Central memory CD8-positive, alpha-beta T cell (primary cell): ENCODE measurements around the gene SLC25A43.
A peak's percentile ranks its signal among the peaks of the same experiment; 100 is the strongest.

Source experiments
- ATAC-seq: fragments of 150-1000 bp; cut with Tn5 transposase; replicated peaks from 2 replicates; pipeline ENCODE4 v1.10.0; 2022; ENCODE audit warnings: mild to moderate bottlenecking, moderate FRiP score, moderate number of reproducible peaks; ENCODE audit not compliant: poor library complexity, severe bottlenecking; ENCODE audit errors: extremely low read depth
- DNase-seq, 2 donors: peaks; one replicate each; pipeline ENCODE4 v3.0.0; 2021; ENCODE audit warnings: low spot score in 2 of 2
- H3K27ac Mint-ChIP-seq: one replicate; pipeline ENCODE4 v1.8.0; 2022; ENCODE audit warnings: low read depth, mild to moderate bottlenecking, moderate library complexity, mixed read lengths
- H3K27me3 Mint-ChIP-seq: one replicate; pipeline ENCODE4 v1.8.0; 2022; ENCODE audit warnings: mixed read lengths
- H3K36me3 Mint-ChIP-seq: one replicate; pipeline ENCODE4 v1.8.0; 2022; ENCODE audit warnings: mild to moderate bottlenecking, moderate library complexity, mixed read lengths; ENCODE audit not compliant: insufficient read depth
- H3K4me1 Mint-ChIP-seq: one replicate; pipeline ENCODE4 v1.8.0; 2022; ENCODE audit warnings: mixed read lengths
- H3K4me3 Mint-ChIP-seq: one replicate; pipeline ENCODE4 v1.8.0; 2022; ENCODE audit warnings: mild to moderate bottlenecking, moderate library complexity, mixed read lengths
- H3K9me3 Mint-ChIP-seq: one replicate; pipeline ENCODE4 v1.8.0; 2022; ENCODE audit warnings: mixed read lengths

SLC25A43 gene

DNA sequence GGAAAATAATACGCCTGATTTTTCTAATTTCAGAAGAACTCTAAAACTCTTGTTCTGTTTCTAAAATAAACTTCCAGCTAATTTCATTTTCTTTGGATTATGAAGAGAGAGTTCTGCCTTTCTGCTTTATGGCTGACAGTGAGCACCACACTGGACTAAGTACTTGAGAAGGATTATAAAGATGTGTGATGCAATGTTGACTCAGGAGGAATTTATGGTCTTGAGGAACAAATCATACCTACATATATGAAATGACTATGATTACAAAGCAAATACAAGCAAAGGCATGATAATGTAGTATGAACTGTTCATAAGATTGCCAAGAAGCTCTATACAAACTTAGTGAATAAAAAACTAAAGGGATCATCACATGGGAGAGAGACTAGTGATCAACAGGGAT is 56.1 kb downstream of the SLC25A43 start:
- DNase-seq (no peak), ATAC-seq (no peak)
- H3K27ac Mint-ChIP-seq, result no peak overlapping the region

DNA sequence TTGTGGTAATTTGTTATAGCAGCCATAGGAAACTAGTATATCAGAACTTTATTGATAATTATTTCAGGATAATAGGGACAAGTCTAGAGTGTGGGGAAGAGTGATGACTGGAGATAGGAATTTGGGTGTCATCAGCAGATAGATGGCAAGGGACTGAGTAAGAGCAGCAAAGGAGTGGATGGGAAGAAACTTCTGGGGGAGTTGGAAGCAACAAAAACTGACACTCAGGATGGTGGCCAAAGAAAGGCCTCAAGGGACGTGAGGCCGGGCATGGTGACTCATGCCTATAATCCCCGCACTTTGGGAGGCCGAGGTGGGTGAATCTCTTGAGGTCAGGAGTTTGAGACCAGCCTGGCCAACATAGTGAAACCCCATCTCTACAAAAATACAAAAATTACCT is 60.0 kb downstream of the SLC25A43 start:
- Mint-ChIP-seq H3K36me3 (no peaks in the 10 kb centered on the region), H3K27me3 (no peaks in the 10 kb centered on the region), H3K9me3 (no peaks in the 10 kb centered on the region), H3K27ac (no peak overlapping the region), H3K4me1 (no peaks in the 10 kb centered on the region), H3K4me3 (no peak overlapping the region)
- ATAC-seq, result no peak
- no peak for DNase-seq

More for the DNA sequence above, 56.1 kb downstream of the SLC25A43 start:
- Mint-ChIP-seq H3K9me3 (no peaks in the 10 kb centered on the region), H3K36me3 (peaks cover 7% of the 10 kb centered on the region), H3K4me1 (no peaks in the 10 kb centered on the region), H3K4me3 (no peak overlapping the region), H3K27me3 (no peaks in the 10 kb centered on the region)

DNA sequence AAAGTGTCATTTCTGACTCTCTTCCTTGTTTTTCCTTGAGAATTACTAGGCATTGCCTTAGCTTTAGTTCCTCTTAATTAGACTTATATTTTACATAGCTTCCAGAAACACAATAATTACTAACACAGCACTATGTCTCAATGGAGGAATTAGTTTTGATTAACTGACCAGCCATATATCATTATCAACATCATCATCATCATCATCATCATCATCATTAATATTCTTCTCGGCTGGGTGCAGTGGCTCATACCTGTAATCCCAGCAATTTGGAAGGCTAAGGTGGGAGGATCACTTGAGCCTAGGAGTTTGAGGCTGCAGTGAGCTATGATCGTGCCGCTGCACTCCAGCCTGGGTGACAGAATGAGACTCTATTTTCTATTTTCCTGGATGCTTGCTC is 66.4 kb downstream of the SLC25A43 start:
- no peaks in the 10 kb centered on the region for H3K9me3 Mint-ChIP-seq
- H3K4me3 Mint-ChIP-seq, result no peak overlapping the region
- DNase-seq, result no peak
- peaks cover 8% of the 10 kb centered on the region for H3K36me3 Mint-ChIP-seq
- no peak for ATAC-seq
- peaks cover 10% of the 10 kb centered on the region for H3K4me1 Mint-ChIP-seq
- no peak overlapping the region for H3K27ac Mint-ChIP-seq
- no peaks in the 10 kb centered on the region for H3K27me3 Mint-ChIP-seq

DNA sequence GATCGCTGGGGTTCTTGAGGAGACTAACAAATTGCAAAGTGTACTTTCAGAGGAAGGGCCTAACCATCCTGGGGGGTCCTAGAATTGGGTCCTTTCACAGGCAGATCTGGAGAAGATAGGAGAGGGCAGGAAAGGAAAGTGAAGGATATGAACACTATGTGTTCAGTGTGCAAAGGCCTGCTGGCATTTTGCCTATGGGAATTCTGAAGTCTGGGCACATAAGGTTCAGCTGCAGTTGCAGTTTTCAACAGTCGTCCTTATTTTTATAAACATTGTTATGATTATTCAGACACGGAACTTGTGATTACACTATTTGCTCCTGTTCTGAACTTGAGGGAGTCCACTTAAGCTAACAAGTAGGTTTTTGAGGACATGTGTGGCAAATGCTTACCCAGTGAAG is 67.8 kb downstream of the SLC25A43 start:
- no peak overlapping the region for H3K4me3 Mint-ChIP-seq
- no peak for DNase-seq
- H3K36me3 Mint-ChIP-seq, result peaks cover 16% of the 10 kb centered on the region
- no peaks in the 10 kb centered on the region for H3K9me3 Mint-ChIP-seq
- no peak for ATAC-seq
- H3K27me3 Mint-ChIP-seq, result no peaks in the 10 kb centered on the region
- no peak overlapping the region for H3K27ac Mint-ChIP-seq
- H3K4me1 Mint-ChIP-seq, result peaks cover 10% of the 10 kb centered on the region

DNA sequence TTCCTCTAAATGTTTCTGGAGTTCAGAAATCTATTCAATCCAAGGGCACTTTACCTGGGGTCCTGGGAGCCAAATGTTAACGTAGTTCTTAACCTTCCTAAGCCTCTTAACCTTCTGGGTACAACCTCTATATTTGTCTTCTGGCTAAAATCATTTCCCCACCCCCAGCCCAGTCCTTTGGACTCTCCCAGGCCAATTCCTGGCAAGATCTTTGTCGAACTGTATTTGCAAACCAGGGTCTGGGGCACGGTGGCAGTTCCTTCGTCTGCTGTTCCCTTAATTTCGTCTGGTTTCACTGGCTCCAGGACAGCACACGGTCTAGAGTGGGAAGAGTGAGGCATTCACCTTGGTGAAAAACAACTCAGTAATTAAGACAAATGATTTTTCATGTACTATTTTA is 68.3 kb downstream of the SLC25A43 start:
- Mint-ChIP-seq H3K4me3 (no peak overlapping the region), H3K27me3 (no peaks in the 10 kb centered on the region), H3K4me1 (peaks cover 10% of the 10 kb centered on the region), H3K27ac (no peak overlapping the region), H3K9me3 (no peaks in the 10 kb centered on the region), H3K36me3 (peaks cover 16% of the 10 kb centered on the region)
- DNase-seq, result no peak
- no peak for ATAC-seq

DNA sequence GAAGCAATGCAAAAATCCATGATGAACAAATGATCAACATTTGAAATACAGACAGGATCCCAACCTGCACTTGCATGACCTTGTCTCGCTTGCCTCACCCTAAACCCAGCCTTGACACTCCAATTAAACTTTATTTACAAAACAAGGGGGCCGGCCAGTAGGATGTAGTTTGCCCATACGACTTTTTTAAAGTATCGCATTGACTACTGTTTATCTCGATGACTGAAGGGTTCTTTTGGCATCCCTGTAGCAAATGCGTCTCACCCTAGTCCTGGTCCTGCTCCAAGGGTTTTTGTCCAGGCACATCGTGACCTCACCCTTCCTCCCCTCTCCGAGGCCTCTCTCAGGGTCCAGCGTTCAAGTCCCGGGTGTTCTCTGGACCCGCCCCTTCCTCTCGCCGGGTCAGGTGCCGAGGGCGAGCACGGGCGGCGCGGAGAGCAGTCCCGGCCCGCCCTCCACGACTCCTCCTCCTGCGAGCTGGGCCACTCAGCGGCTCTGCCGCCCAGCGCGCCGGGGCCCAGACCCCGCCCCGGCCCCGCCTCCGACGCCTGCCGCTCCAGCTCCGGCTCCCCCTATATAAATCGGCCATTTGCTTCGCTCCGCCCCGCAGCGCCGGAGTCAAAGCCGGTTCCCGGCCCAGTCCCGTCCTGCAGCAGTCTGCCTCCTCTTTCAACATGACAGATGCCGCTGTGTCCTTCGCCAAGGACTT is 68.9 kb downstream of the SLC25A43 start, which contains the start of gene SLC25A5:
Gene SLC25A5, plus strand, starts transcription at position 603 of the 709 bp plus-strand sequence. Its CDS starts 72 bp downstream, at position 675.
- ATAC-seq (peak; percentile 86), DNase-seq (peak; percentile 65 to 68)
- Mint-ChIP-seq H3K4me3 (peak within 1 kb of the TSS; percentile 91), H3K36me3 (peaks cover 16% of the 10 kb centered on the region), H3K4me1 (peaks cover 10% of the 10 kb centered on the region), H3K27ac (peak within 1 kb of the TSS; percentile 89), H3K27me3 (no peaks in the 10 kb centered on the region), H3K9me3 (no peaks in the 10 kb centered on the region)

DNA sequence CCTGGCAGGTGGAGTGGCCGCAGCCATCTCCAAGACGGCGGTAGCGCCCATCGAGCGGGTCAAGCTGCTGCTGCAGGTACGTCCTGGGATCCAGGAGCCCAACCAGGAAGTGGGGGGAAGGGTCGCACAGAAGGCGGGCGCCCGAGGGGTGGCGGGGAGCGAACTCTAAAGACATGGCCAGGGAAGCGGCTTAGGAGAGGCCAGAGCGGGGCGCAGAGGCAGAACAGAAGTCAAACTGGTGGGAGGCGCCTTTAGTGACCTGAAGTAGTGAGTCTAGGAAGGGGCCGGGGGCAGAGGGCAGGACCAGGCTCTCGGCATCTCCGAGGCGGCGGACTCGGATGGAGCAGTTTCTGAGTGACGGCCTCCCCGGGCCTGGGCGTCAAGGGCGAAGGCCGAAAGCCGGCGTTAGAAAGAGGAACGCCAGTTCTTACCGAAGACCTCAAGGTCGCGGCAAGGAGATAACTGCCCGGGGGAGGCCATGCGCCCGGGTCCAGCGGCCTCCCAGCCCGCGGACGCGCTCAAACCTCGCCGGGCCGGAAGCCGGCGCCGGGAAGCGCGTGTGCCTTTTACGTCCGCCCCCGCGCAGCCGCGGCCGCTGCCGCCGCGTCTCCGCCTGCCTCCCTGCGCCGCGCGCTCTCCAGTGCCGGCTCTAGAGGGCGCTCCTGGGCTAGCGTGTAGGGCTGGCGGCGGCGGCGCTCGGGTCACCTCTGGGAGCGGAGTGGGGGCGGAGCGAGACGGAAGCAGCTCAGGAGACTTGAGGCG is 69.6 kb downstream of the SLC25A43 start:
- peak overlapping the region; percentile 89 for H3K27ac Mint-ChIP-seq
- H3K36me3 Mint-ChIP-seq, result peaks cover 16% of the 10 kb centered on the region
- no peaks in the 10 kb centered on the region for H3K27me3 Mint-ChIP-seq
- DNase-seq, result peak; percentile 79 to 81
- peak; percentile 77 for ATAC-seq
- H3K4me1 Mint-ChIP-seq, result peaks cover 10% of the 10 kb centered on the region
- peak overlapping the region; percentile 91 for H3K4me3 Mint-ChIP-seq
- no peaks in the 10 kb centered on the region for H3K9me3 Mint-ChIP-seq

DNA sequence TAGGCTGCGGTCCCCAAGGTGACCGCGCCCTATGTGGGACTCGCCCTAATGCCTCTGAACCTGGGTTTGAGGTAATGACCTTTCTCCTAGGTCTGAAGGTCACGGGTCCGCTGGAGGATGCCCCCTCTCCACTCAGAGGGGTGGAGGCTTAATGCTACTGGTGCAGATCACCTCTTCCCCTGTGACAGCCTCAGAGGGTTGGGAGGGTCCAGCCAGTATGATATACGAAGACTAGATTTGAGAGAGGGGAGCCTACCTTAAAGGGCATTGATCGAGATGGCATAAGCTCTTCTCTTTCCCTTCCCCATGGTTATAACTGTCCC is 70.1 kb downstream of the SLC25A43 start:
- ATAC-seq, result peak; percentile 6
- DNase-seq, result no peak
- Mint-ChIP-seq H3K4me1 (peaks cover 10% of the 10 kb centered on the region), H3K9me3 (no peaks in the 10 kb centered on the region), H3K4me3 (peak overlapping the region; percentile 91), H3K36me3 (peaks cover 16% of the 10 kb centered on the region), H3K27me3 (no peaks in the 10 kb centered on the region), H3K27ac (no peak overlapping the region)

DNA sequence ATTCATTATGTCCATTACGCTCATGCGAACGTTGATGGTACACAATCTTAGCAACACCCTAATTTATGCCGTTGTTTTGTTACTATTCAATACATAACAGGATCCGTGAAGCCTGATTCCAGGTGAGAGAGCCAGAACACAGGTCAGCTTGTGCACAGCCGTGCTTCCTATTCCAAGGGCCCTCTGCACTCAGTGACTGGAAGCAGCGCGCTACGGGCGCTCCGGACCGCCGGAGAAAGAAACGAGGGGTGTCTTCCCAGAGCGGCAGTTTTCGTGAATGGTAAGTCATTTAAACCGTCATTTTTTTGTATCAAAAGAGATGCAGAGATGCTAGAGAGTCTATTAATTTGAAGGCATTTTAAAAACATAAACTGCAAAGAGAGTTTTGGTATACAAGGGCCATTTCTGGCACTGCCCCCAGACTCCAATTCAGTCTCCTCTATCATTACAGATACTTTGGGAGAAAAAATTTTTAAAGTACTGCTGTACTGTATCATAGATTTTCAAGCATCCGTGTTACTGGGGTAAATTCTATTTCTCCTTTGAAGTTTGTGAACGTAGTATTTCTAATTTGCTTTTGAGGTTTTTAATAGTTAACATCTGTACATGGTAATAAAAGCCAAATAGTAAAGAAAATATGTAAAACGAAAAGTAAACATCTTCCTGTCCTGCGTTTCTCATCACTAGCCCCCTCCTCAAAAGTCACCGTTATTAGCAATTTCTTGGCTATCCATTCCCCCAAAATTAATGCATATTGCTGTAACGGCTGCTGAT is 75.7 kb downstream of the SLC25A43 start:
- Mint-ChIP-seq H3K36me3 (peaks cover 11% of the 10 kb centered on the region), H3K27me3 (no peaks in the 10 kb centered on the region), H3K9me3 (no peaks in the 10 kb centered on the region), H3K27ac (no peak overlapping the region), H3K4me1 (peaks cover 2% of the 10 kb centered on the region), H3K4me3 (no peak overlapping the region)
- no peak for ATAC-seq
- DNase-seq, result no peak

DNA sequence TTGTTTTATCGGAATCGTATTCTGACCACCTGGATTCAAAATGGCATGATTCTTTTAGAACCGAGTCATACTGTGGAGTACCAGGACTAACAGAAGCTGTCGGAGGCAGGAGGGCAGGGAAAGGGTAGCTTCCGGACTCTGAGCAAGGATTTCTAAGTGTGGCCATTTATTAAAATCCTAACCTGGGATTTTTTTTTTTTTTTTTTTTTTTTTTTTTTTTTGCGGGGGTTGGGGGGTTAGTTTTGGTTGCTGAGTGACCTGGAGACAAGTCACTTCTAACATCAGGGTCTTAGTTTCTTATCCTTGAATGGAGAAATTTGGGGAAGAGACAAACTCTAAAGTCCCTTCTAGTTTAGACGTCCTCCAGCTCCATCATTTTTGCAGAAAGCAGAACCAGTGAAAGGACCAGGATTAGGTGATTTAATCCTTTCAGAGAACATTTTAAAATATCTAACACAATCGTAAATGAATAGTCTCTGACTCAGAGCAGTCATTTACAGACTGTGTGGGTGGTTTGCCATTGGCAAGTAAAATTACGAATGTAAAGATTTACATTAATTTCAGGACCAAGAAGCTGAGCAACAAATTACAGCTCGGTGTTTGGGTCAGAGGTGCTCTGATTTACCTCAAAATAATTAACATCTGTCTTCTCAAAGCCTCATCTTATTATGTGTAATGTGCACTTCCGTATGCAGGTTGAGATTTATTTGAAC is 76.4 kb downstream of the SLC25A43 start:
- no peak for DNase-seq
- no peak overlapping the region for H3K4me3 Mint-ChIP-seq
- H3K9me3 Mint-ChIP-seq, result no peaks in the 10 kb centered on the region
- ATAC-seq, result no peak
- no peak overlapping the region for H3K27ac Mint-ChIP-seq
- no peaks in the 10 kb centered on the region for H3K27me3 Mint-ChIP-seq
- peaks cover 10% of the 10 kb centered on the region for H3K36me3 Mint-ChIP-seq
- H3K4me1 Mint-ChIP-seq, result no peaks in the 10 kb centered on the region

DNA sequence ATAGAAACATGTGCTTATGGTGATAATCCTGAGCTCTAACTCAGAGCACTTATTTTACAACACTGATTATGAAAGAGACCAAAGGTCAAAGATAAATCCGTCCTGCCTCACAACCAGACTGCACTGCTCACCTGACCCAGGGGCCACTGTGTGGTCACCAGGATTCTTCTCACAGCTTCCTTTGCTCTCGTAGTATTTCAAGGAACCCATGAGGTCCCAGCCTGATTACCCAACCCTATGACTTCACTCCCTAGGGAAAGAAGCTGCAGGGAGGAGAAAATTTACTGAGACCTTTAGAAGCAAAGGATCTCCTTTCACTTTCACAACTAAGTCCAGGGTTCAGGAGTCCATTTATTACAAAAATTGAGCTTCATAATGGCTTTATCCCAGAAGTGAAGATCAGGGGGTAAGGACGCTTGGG is 78.7 kb downstream of the SLC25A43 start:
- DNase-seq (no peak), ATAC-seq (no peak)
- H3K27me3 Mint-ChIP-seq, result no peaks in the 10 kb centered on the region
- H3K9me3 Mint-ChIP-seq, result no peaks in the 10 kb centered on the region
- H3K4me1 Mint-ChIP-seq, result peaks cover 5% of the 10 kb centered on the region
- no peak overlapping the region for H3K4me3 Mint-ChIP-seq
- H3K27ac Mint-ChIP-seq, result no peak overlapping the region
- peaks cover 2% of the 10 kb centered on the region for H3K36me3 Mint-ChIP-seq

DNA sequence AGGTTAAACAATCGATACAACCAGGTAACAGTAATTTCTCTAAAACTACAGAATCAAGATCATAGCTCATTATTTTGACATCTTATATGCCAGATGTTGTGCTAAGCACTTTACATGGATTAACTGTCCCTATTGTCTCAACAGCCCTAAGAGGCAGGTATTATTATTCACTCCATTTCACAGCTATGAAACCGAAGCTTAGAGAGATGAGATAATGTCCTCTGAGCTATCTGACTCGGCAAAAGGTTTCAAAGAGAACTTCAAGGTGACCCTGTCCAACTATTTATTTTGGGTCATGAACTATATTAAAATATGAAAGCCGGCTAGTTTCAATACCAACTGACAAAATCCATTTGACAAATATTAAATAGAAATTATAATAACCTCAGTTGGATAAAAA is 79.4 kb downstream of the SLC25A43 start:
- Mint-ChIP-seq H3K4me3 (no peak overlapping the region), H3K27ac (no peak overlapping the region), H3K27me3 (no peaks in the 10 kb centered on the region), H3K4me1 (peaks cover 8% of the 10 kb centered on the region), H3K36me3 (peaks cover 2% of the 10 kb centered on the region), H3K9me3 (no peaks in the 10 kb centered on the region)
- no peak for ATAC-seq
- DNase-seq, result no peak
